H1 (cell line): ENCODE measurements around the gene OR2H1. TPM values are rescaled to one million over a fixed set of nuclear protein-coding genes. Genes with fewer than 3 reads are reported as not detected.

ENCODE experiments used
- CTCF ChIA-PET: fragments of 300-600 bp; sonication (Branson Sonifier 250); formaldehyde crosslinking; loops from one replicate; lab custom pipeline; 2021; ENCODE audit not compliant: partially characterized antibody; lab: Charles Lee
- POLR2A ChIA-PET: fragments of 300-600 bp; sonication (Branson Sonifier 250); formaldehyde crosslinking; loops from one replicate; lab custom pipeline; 2021; ENCODE audit warnings: inconsistent platforms; ENCODE audit not compliant: partially characterized antibody; lab: Charles Lee
- DNase-seq, 2 experiments: peaks; one replicate each; pipeline versions ENCODE4 v3.0.0 to v3.0.0-alpha.2; 2010 to 2022; ENCODE audit warnings: low spot score in 2 of 2, low read depth in 1 of 2, mixed read lengths in 1 of 2
- FAIRE-seq: peaks from 2 replicates; lab custom pipeline; 2011; peaks lifted over from hg19 to GRCh38; lab: Jason Lieb, UNC
- H2AFZ ChIP-seq: 2 replicates; pipeline ENCODE4 v1.8.1; 2012; ENCODE audit warnings: low read length, inconsistent platforms
- H2AK5ac ChIP-seq: 2 replicates; pipeline ENCODE4 v1.6.1; 2013; ENCODE audit warnings: low read depth, low read length
- H2BK120ac ChIP-seq: replicated peaks from 2 replicates; pipeline ENCODE3; 2013; ENCODE audit warnings: low read depth, low read length, inconsistent platforms
- H2BK12ac ChIP-seq: 2 replicates; pipeline ENCODE4 v1.6.1; 2013; ENCODE audit warnings: low read depth, low read length
- H2BK15ac ChIP-seq: 2 replicates; pipeline ENCODE4 v1.6.1; 2013; ENCODE audit warnings: low read length
- H2BK20ac ChIP-seq: 2 replicates; pipeline ENCODE4 v1.6.1; 2013; ENCODE audit warnings: low read length
- H2BK5ac ChIP-seq: 2 replicates; pipeline ENCODE4 v1.6.1; 2013; ENCODE audit warnings: low read depth, low read length
- H3K14ac ChIP-seq: 2 replicates; pipeline ENCODE4 v1.6.1; 2013; ENCODE audit warnings: inconsistent platforms; ENCODE audit not compliant: insufficient read length
- H3K18ac ChIP-seq: 2 replicates; pipeline ENCODE4 v1.6.1; 2013; ENCODE audit warnings: low read length; ENCODE audit errors: extremely low read depth
- H3K23ac ChIP-seq: 2 replicates; pipeline ENCODE4 v1.6.1; 2013; ENCODE audit warnings: inconsistent platforms; ENCODE audit not compliant: insufficient read length
- H3K23me2 ChIP-seq: 2 replicates; pipeline ENCODE4 v1.6.1; 2013; ENCODE audit warnings: low read depth, low read length
- H3K27ac ChIP-seq: 2 replicates; pipeline ENCODE4 v1.6.1; 2011; ENCODE audit warnings: low read depth, low read length, inconsistent platforms
- H3K27me3 ChIP-seq, 4 experiments: replicated peaks in 1 of 4; 1 replicate in 1 of 4; 2 replicates in 3 of 4; pipeline versions ENCODE4 v1.6.1 to v1.8.1; 2011 to 2013; ENCODE audit warnings: low read length in 3 of 4, mild to moderate bottlenecking in 3 of 4, inconsistent platforms in 2 of 4, mixed read lengths in 2 of 4, moderate library complexity in 1 of 4; ENCODE audit not compliant: control insufficient read depth in 3 of 4, insufficient read depth in 3 of 4; ENCODE audit errors: extremely low read depth in 1 of 4
- H3K36me3 ChIP-seq, 4 experiments: 2 replicates each; pipeline versions ENCODE4 v1.6.1 to v1.8.1; 2011 to 2013; ENCODE audit warnings: mild to moderate bottlenecking in 4 of 4, low read length in 3 of 4, moderate library complexity in 2 of 4, control low read depth in 1 of 4, inconsistent platforms in 1 of 4; ENCODE audit not compliant: insufficient read depth in 4 of 4, control insufficient read depth in 2 of 4
- H3K4ac ChIP-seq: replicated peaks from 2 replicates; pipeline ENCODE3; 2013; ENCODE audit warnings: low read length, low read depth, mixed read lengths, inconsistent platforms; ENCODE audit not compliant: insufficient read length
- H3K4me1 ChIP-seq, 4 experiments: replicated peaks in 1 of 4; 1 replicate in 1 of 4; 2 replicates in 3 of 4; pipeline versions ENCODE4 v1.6.1 to v1.8.1; 2011 to 2013; ENCODE audit warnings: low read length in 3 of 4, inconsistent platforms in 2 of 4, mixed read lengths in 1 of 4; ENCODE audit not compliant: insufficient read depth in 4 of 4, control insufficient read depth in 3 of 4
- H3K4me2 ChIP-seq, 2 experiments: 2 replicates each; pipeline versions ENCODE4 v1.6.1 to v1.8.1; 2011 to 2013; ENCODE audit warnings: low read depth in 2 of 2, low read length in 2 of 2, control low read depth in 1 of 2, inconsistent platforms in 1 of 2, mild to moderate bottlenecking in 1 of 2; ENCODE audit not compliant: insufficient read depth in 1 of 2
- H3K4me3 ChIP-seq, 4 experiments: fragments of 200-600, 300-600 bp in 1 of 4; sonication (generic), shearing (Covaris generic), sonication (Bioruptor Twin) in 1 of 4; 2 replicates each; pipeline versions ENCODE4 v1.5.1 to v1.8.1; 2011 to 2016; ENCODE audit warnings: low read length in 4 of 4, low read depth in 3 of 4, control low read depth in 2 of 4, inconsistent platforms in 2 of 4, mild to moderate bottlenecking in 2 of 4, mixed read lengths in 1 of 4, moderate library complexity in 1 of 4; ENCODE audit not compliant: insufficient read depth in 2 of 4; ENCODE audit errors: extremely low read depth in 1 of 4
- H3K56ac ChIP-seq: replicated peaks from 2 replicates; pipeline ENCODE3; 2013; ENCODE audit warnings: low read depth, mild to moderate bottlenecking, mixed read lengths, low read length, inconsistent platforms; ENCODE audit not compliant: insufficient read length
- H3K79me1 ChIP-seq: 2 replicates; pipeline ENCODE4 v1.6.1; 2013; ENCODE audit warnings: low read depth, low read length, control low read depth
- H3K79me2 ChIP-seq, 2 experiments: 2 replicates each; pipeline versions ENCODE4 v1.6.1 to v1.8.1; 2012 to 2013; ENCODE audit warnings: low read length in 2 of 2, mild to moderate bottlenecking in 2 of 2, inconsistent platforms in 1 of 2; ENCODE audit not compliant: insufficient read depth in 2 of 2, control insufficient read depth in 1 of 2
- H3K9ac ChIP-seq, 4 experiments: replicated peaks in 1 of 4; 1 replicate in 1 of 4; 2 replicates in 3 of 4; pipeline versions ENCODE4 v1.6.1 to v1.8.1; 2011 to 2013; ENCODE audit warnings: low read depth in 3 of 4, low read length in 3 of 4, control low read depth in 2 of 4, mild to moderate bottlenecking in 2 of 4, moderate library complexity in 2 of 4, inconsistent platforms in 1 of 4; ENCODE audit errors: extremely low read depth in 1 of 4
- H3K9me3 ChIP-seq, 2 experiments: 2 replicates each; pipeline versions ENCODE4 v1.6.1 to v1.8.1; 2012 to 2013; ENCODE audit warnings: mild to moderate bottlenecking in 2 of 2, moderate library complexity in 2 of 2, control low read depth in 1 of 2, inconsistent platforms in 1 of 2, low read depth in 1 of 2, low read length in 1 of 2, mixed read lengths in 1 of 2; ENCODE audit not compliant: insufficient read depth in 2 of 2
- H4K20me1 ChIP-seq, 2 experiments: replicated peaks in 1 of 2; 2 replicates each; pipeline versions ENCODE3 to v1.8.1; 2011 to 2013; ENCODE audit warnings: inconsistent platforms in 2 of 2, low read length in 2 of 2, mild to moderate bottlenecking in 1 of 2; ENCODE audit not compliant: insufficient read depth in 2 of 2, control insufficient read depth in 1 of 2
- H4K5ac ChIP-seq: 2 replicates; pipeline ENCODE4 v1.6.1; 2013; ENCODE audit warnings: low read length, low read depth, mixed read lengths, inconsistent platforms; ENCODE audit not compliant: insufficient read length
- H4K8ac ChIP-seq: 2 replicates; pipeline ENCODE4 v1.8.0; 2013; ENCODE audit warnings: mild to moderate bottlenecking, moderate library complexity, low read length, inconsistent platforms; ENCODE audit not compliant: insufficient read depth; ENCODE audit errors: extremely low read depth
- H4K91ac ChIP-seq: replicated peaks from 2 replicates; pipeline ENCODE3; 2013; ENCODE audit warnings: low read length, mixed read lengths, inconsistent platforms; ENCODE audit not compliant: insufficient read length
- ASH2L ChIP-seq: fragments of 200-600, 300-600 bp; sonication (generic); IDR thresholded peaks from one replicate; pipeline ENCODE4 v1.7.1; 2017; ENCODE audit warnings: low read length
- CREB1 ChIP-seq: IDR thresholded peaks from 2 replicates; pipeline ENCODE4 v1.6.1; 2012; ENCODE audit warnings: inconsistent platforms
- EGR1 ChIP-seq: IDR thresholded peaks from 2 replicates; pipeline ENCODE4 v1.6.1; 2011; ENCODE audit warnings: low read depth, low read length, borderline replicate concordance
- EZH2 ChIP-seq: fragments of 200-600 bp; sonication (generic); IDR thresholded peaks from 2 replicates; pipeline ENCODE4 v1.7.1; 2012; ENCODE audit warnings: low read depth, mild to moderate bottlenecking, moderate library complexity, low read length, inconsistent platforms; ENCODE audit not compliant: severe bottlenecking
- GABPA ChIP-seq: IDR thresholded peaks from 2 replicates; pipeline ENCODE4 v1.6.1; 2011; ENCODE audit warnings: mild to moderate bottlenecking, low read length, moderate library complexity, borderline replicate concordance; ENCODE audit not compliant: insufficient read depth
- POLR2AphosphoS5 ChIP-seq: IDR thresholded peaks from 2 replicates; pipeline ENCODE4 v1.6.1; 2011; ENCODE audit warnings: low read depth, low read length
- TEAD4 ChIP-seq: IDR thresholded peaks from 2 replicates; pipeline ENCODE4 v1.6.1; 2012; ENCODE audit warnings: low read depth, low read length, inconsistent platforms, mixed read lengths
- WGBS, 2 experiments: shearing (Covaris generic) in 1 of 2; methylation state at CpG; one replicate each; pipeline versions ENCODE4 v1.1.6 to v1.1.7; 2013 to 2015; ENCODE audit warnings: low lambda C conversion rate in 2 of 2, mixed read lengths in 2 of 2, inconsistent platforms in 1 of 2, low coverage in 1 of 2, missing lambda C conversion rate in 1 of 2; ENCODE audit not compliant: insufficient replicate concordance in 2 of 2, insufficient coverage in 1 of 2, insufficient read length in 1 of 2; ENCODE audit errors: extremely low coverage in 1 of 2, missing lambda C conversion rate in 1 of 2; 5-methylcytosine and 5-hydroxymethylcytosine counted together
- polyA plus RNA-seq, 7 experiments: library from polyadenylated mRNA; depleted of rRNA in 3 of 7; stranded (reverse) in 5 of 7; unstranded in 2 of 7; fragments of >200 nt in 5 of 7; fragments of 200-250 nt in 2 of 7; gene quantifications; 1 replicate in 5 of 7; 2 replicates in 1 of 7; 4 replicates in 1 of 7; pipeline versions ENCODE4 v1.2.1 to v1.2.3, GENCODE V29; 2011 to 2013; ENCODE audit warnings: missing spikeins in 2 of 7, mixed read lengths in 2 of 7
- total RNA-seq: library from RNA; stranded (reverse); fragmentation: NEBNext Ultra II Directional; extraction: Animal tissue kit (Norgen Biotek cat#: 25700); gene quantifications from 2 replicates; pipeline ENCODE4 v1.2.1, GENCODE V29; 2021
- TF ChIP-seq, protein P1 (sequence below), 3 experiments: IDR thresholded peaks; 1 replicate in 2 of 3; 2 replicates in 1 of 3; pipeline versions ENCODE4 v1.5.1 to v1.6.1; 2011; ENCODE audit warnings: low read length in 3 of 3, mild to moderate bottlenecking in 3 of 3, inconsistent platforms in 2 of 3, low read depth in 1 of 3, moderate library complexity in 1 of 3; ENCODE audit not compliant: insufficient read depth in 1 of 3; ENCODE audit errors: control extremely low read depth in 1 of 3
- TF ChIP-seq, protein P2 (sequence below): IDR thresholded peaks from 2 replicates; pipeline ENCODE4 v1.6.1; 2012; ENCODE audit warnings: low read length, inconsistent platforms

Gene OR2H1
- total and polyA plus RNA-seq, 2 of the 8 experiments (the other 6 are each of a cell fraction or from before 2014, with no cell fraction given): not detected

DNA sequence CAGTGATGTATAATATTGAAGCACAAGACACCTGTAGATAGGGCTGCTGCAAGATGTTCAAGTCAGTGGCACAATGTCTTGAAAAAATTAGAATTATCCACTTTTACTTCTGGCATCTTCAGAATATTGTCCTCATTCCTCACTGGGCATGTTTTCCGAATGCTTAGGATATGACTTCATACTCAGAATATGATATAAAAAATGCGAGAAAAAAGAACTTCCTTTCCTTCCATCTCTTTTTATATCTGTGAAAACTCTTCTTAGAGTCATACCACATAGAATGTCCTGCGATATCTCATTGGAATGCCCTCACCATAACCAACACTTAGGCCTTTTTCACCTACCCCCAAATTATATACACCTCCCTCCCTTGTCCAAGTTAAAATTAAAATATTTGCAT lies 26.2 kb downstream of the OR2H1 start:
- H2BK12ac ChIP-seq: no peak overlapping the region
- DNase-seq: no peak
- H3K27me3 ChIP-seq: no peaks in the 10 kb centered on the region
- H3K36me3 ChIP-seq: no peaks in the 10 kb centered on the region
- CTCF ChIA-PET: no interaction called here
- H3K4me1 ChIP-seq: no peaks in the 10 kb centered on the region
- H3K79me2 ChIP-seq: no peaks in the 10 kb centered on the region
- H3K27ac ChIP-seq: no peak overlapping the region
- no peak overlapping the region for H2AK5ac ChIP-seq
- H4K8ac ChIP-seq: no peak overlapping the region
- POLR2A ChIA-PET: no interaction called here
- TF ChIP-seq, protein P1, sequence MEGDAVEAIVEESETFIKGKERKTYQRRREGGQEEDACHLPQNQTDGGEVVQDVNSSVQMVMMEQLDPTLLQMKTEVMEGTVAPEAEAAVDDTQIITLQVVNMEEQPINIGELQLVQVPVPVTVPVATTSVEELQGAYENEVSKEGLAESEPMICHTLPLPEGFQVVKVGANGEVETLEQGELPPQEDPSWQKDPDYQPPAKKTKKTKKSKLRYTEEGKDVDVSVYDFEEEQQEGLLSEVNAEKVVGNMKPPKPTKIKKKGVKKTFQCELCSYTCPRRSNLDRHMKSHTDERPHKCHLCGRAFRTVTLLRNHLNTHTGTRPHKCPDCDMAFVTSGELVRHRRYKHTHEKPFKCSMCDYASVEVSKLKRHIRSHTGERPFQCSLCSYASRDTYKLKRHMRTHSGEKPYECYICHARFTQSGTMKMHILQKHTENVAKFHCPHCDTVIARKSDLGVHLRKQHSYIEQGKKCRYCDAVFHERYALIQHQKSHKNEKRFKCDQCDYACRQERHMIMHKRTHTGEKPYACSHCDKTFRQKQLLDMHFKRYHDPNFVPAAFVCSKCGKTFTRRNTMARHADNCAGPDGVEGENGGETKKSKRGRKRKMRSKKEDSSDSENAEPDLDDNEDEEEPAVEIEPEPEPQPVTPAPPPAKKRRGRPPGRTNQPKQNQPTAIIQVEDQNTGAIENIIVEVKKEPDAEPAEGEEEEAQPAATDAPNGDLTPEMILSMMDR (IDR thresholded peaks at IDR 0.05; ENCODE audit: control extremely low read depth in 1 of 3, insufficient read depth in 1 of 3, low read depth in 1 of 3, low read length in 3 of 3): no peak
- TF ChIP-seq CREB1 (no peak), EZH2 (no peak), ASH2L (no peak), EGR1 (no peak), TEAD4 (no peak), POLR2AphosphoS5 (no peak), GABPA (no peak)
- TF ChIP-seq, protein P2, sequence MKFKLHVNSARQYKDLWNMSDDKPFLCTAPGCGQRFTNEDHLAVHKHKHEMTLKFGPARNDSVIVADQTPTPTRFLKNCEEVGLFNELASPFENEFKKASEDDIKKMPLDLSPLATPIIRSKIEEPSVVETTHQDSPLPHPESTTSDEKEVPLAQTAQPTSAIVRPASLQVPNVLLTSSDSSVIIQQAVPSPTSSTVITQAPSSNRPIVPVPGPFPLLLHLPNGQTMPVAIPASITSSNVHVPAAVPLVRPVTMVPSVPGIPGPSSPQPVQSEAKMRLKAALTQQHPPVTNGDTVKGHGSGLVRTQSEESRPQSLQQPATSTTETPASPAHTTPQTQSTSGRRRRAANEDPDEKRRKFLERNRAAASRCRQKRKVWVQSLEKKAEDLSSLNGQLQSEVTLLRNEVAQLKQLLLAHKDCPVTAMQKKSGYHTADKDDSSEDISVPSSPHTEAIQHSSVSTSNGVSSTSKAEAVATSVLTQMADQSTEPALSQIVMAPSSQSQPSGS: no peak
- no peak overlapping the region for H2AFZ ChIP-seq
- H3K4ac ChIP-seq: no peak overlapping the region
- no peak overlapping the region for H2BK15ac ChIP-seq
- H3K9me3 ChIP-seq: no peaks in the 10 kb centered on the region
- H3K4me3 ChIP-seq: no peak overlapping the region
- H4K20me1 ChIP-seq: no peaks in the 10 kb centered on the region
- no peak overlapping the region for H3K9ac ChIP-seq
- H3K4me2 ChIP-seq: no peak overlapping the region
- H3K23me2 ChIP-seq: no peaks in the 10 kb centered on the region
- H3K56ac ChIP-seq: no peak overlapping the region
- H2BK20ac ChIP-seq: no peak overlapping the region
- H2BK5ac ChIP-seq: no peak overlapping the region
- FAIRE-seq: no peak
- no peak overlapping the region for H4K5ac ChIP-seq
- no peak overlapping the region for H2BK120ac ChIP-seq
- 88% methylated on average over 3 of the region's 3 CpGs; no CpG with 5 or more reads in 1 of the 2 experiments for WGBS, 2 experiments
- no peak overlapping the region for H4K91ac ChIP-seq
- no peak overlapping the region for H3K18ac ChIP-seq
- no peak overlapping the region for H3K23ac ChIP-seq
- no peaks in the 10 kb centered on the region for H3K79me1 ChIP-seq
- no peak overlapping the region for H3K14ac ChIP-seq
